Right renal cortex interstitium (tissue), 3 donors: Measurements from ENCODE around the gene C5orf15. TPM values are rescaled to one million over a fixed set of nuclear protein-coding genes. Genes with fewer than 3 reads are reported as not detected.

Experiments
- polyA plus RNA-seq, 3 donors: library from polyadenylated mRNA; unstranded; fragments of 120-200 nt; gene quantifications; one replicate each; pipeline ENCODE4 v1.2.1, GENCODE V29; 2013; ENCODE audit not compliant: insufficient read length in 3 of 3

The C5orf15 gene
- polyA plus RNA-seq, 3 donors: 140 to 149 (median 146) TPM

Other genes starting within 250 kb of the C5orf15 start
- gene VDAC1, start 36.4 kb upstream of the C5orf15 start, polyA plus RNA-seq: 100 to 1,000 TPM; 199 to 205 (median 203) TPM
- 10 to 100 TPM; 11.9 to 13.7 (median 12.1) TPM for gene TCF7, start 146.1 kb upstream of the C5orf15 start, polyA plus RNA-seq
- 1,000 to 10,000 TPM in 1 of 3 donors, 100 to 1,000 TPM in 2; 937 to 1,021 (median 984) TPM for gene SKP1, start 208.3 kb upstream of the C5orf15 start, polyA plus RNA-seq